ENCODE data around the gene POLR3GL.

- TF ChIP-seq, protein P1, sequence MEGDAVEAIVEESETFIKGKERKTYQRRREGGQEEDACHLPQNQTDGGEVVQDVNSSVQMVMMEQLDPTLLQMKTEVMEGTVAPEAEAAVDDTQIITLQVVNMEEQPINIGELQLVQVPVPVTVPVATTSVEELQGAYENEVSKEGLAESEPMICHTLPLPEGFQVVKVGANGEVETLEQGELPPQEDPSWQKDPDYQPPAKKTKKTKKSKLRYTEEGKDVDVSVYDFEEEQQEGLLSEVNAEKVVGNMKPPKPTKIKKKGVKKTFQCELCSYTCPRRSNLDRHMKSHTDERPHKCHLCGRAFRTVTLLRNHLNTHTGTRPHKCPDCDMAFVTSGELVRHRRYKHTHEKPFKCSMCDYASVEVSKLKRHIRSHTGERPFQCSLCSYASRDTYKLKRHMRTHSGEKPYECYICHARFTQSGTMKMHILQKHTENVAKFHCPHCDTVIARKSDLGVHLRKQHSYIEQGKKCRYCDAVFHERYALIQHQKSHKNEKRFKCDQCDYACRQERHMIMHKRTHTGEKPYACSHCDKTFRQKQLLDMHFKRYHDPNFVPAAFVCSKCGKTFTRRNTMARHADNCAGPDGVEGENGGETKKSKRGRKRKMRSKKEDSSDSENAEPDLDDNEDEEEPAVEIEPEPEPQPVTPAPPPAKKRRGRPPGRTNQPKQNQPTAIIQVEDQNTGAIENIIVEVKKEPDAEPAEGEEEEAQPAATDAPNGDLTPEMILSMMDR (conservative IDR thresholded peaks at IDR 0.05): no peak
- TF ChIP-seq ZFX (IDR thresholded peaks at IDR 0.05): no peak
Measured at GRCh38 chr1:146016891-146017290, 52.4 kb downstream of the POLR3GL start.

Measured in C4-2B (cell line).